Endothelial cell of umbilical vein (primary cell): ENCODE data around the gene LDB3. TPM values are rescaled to one million over a fixed set of nuclear protein-coding genes. Genes with fewer than 3 reads are reported as not detected.

ENCODE experiments used
- BruUV-seq: library from RNA; stranded (reverse); fragments of 400-500 nt; replicated peaks from 2 replicates; lab custom pipeline; 2021; lab: Mats Ljungman, UMichigan
- CTCF ChIA-PET: fragments of 300-600, 350-600 bp; sonication (Branson Sonifier 250); formaldehyde crosslinking; loops from one replicate; lab custom pipeline; 2021; ENCODE audit warnings: antibody characterized with exemption, inconsistent platforms; lab: Charles Lee
- POLR2A ChIA-PET: fragments of 300-600, 350-600 bp; sonication (Branson Sonifier 250); formaldehyde crosslinking; loops from one replicate; lab custom pipeline; 2021; ENCODE audit warnings: antibody characterized with exemption, inconsistent platforms; lab: Charles Lee
- DNase-seq: peaks from one replicate; pipeline ENCODE4 v3.0.0-alpha.2; 2011; ENCODE audit warnings: low read depth, low spot score
- FAIRE-seq: peaks from 2 replicates; lab custom pipeline; 2011; peaks lifted over from hg19 to GRCh38; lab: Jason Lieb, UNC
- H2AFZ ChIP-seq: 2 replicates; pipeline ENCODE4 v1.6.0; 2012; ENCODE audit warnings: low read depth, low read length, control low read depth, inconsistent platforms
- H3K27ac ChIP-seq: 2 replicates; pipeline ENCODE4 v1.5.1; 2011; ENCODE audit warnings: low read depth, mild to moderate bottlenecking, control low read depth, low read length, moderate library complexity; ENCODE audit not compliant: insufficient read depth
- H3K27me3 ChIP-seq, 2 experiments: 2 replicates each; pipeline versions ENCODE4 v1.6.0 to v1.6.1; 2011; ENCODE audit warnings: low read length in 2 of 2, mixed read lengths in 1 of 2; ENCODE audit not compliant: control insufficient read depth in 2 of 2, insufficient read depth in 2 of 2
- H3K36me3 ChIP-seq, 2 experiments: 2 replicates in 1 of 2; 3 replicates in 1 of 2; pipeline ENCODE4 v1.5.1; 2011; ENCODE audit warnings: low read length in 2 of 2, mild to moderate bottlenecking in 1 of 2, moderate library complexity in 1 of 2; ENCODE audit not compliant: control insufficient read depth in 2 of 2, insufficient read depth in 2 of 2; ENCODE audit errors: extremely low read depth in 1 of 2
- H3K4me1 ChIP-seq: 3 replicates; pipeline ENCODE4 v1.5.1; 2011; ENCODE audit warnings: mild to moderate bottlenecking, low read length; ENCODE audit not compliant: control insufficient read depth, insufficient read depth; ENCODE audit errors: extremely low read depth
- H3K4me2 ChIP-seq: 2 replicates; pipeline ENCODE4 v1.6.1; 2011; ENCODE audit warnings: low read length, control low read depth, mixed read lengths; ENCODE audit not compliant: insufficient read depth
- H3K4me3 ChIP-seq, 3 experiments: fragments of 200-600 bp in 1 of 3; sonication (generic), shearing (Covaris generic) in 1 of 3; replicated peaks in 1 of 3; 2 replicates each; pipeline ENCODE4 v1.5.1; 2011 to 2016; ENCODE audit warnings: control low read depth in 3 of 3, low read length in 3 of 3, mild to moderate bottlenecking in 2 of 3, inconsistent platforms in 1 of 3, low read depth in 1 of 3, moderate library complexity in 1 of 3; ENCODE audit not compliant: insufficient read depth in 1 of 3
- H3K79me2 ChIP-seq: 2 replicates; pipeline ENCODE4 v1.6.0; 2012; ENCODE audit warnings: low read length, inconsistent platforms; ENCODE audit not compliant: control insufficient read depth, insufficient read depth
- H3K9ac ChIP-seq: replicated peaks from 2 replicates; pipeline ENCODE3; 2011; ENCODE audit warnings: low read length, control low read depth; ENCODE audit not compliant: insufficient read depth; ENCODE audit errors: extremely low read depth
- H3K9me1 ChIP-seq: replicated peaks from 3 replicates; pipeline ENCODE4 v1.6.0; 2011; ENCODE audit warnings: mild to moderate bottlenecking, low read length; ENCODE audit not compliant: control insufficient read depth, insufficient read depth; ENCODE audit errors: extremely low read depth
- H3K9me3 ChIP-seq: replicated peaks from 2 replicates; pipeline ENCODE4 v1.5.1; 2012; ENCODE audit warnings: low read length, inconsistent platforms; ENCODE audit not compliant: control insufficient read depth, insufficient read depth
- H4K20me1 ChIP-seq: replicated peaks from 2 replicates; pipeline ENCODE3; 2011; ENCODE audit warnings: mild to moderate bottlenecking, low read length; ENCODE audit not compliant: control insufficient read depth, insufficient read depth; ENCODE audit errors: extremely low read depth
- EZH2 ChIP-seq: IDR thresholded peaks from 2 replicates; pipeline ENCODE4 v1.6.1; 2012; ENCODE audit warnings: borderline replicate concordance, low read depth, mild to moderate bottlenecking, moderate library complexity, low read length, inconsistent platforms; ENCODE audit not compliant: severe bottlenecking
- FOS ChIP-seq: IDR thresholded peaks from 2 replicates; pipeline ENCODE4 v1.6.1; 2011; ENCODE audit warnings: mild to moderate bottlenecking, low read length, moderate library complexity, borderline replicate concordance; ENCODE audit not compliant: insufficient read depth
- GATA2 ChIP-seq: IDR thresholded peaks from 2 replicates; pipeline ENCODE4 v1.7.0; 2011; ENCODE audit warnings: low read depth, mild to moderate bottlenecking, moderate library complexity, mixed read lengths, low read length; ENCODE audit not compliant: insufficient read length, insufficient read depth
- JUN ChIP-seq: IDR thresholded peaks from 2 replicates; pipeline ENCODE4 v1.6.1; 2011; ENCODE audit warnings: borderline replicate concordance, low read depth; ENCODE audit not compliant: insufficient read length, insufficient read depth
- MYC ChIP-seq: IDR thresholded peaks from one replicate; pipeline ENCODE4 v1.6.1; 2011; ENCODE audit warnings: mild to moderate bottlenecking, low read depth, low read length
- POLR2A ChIP-seq: IDR thresholded peaks from 2 replicates; pipeline ENCODE4 v1.6.1; 2012; ENCODE audit warnings: low read depth, mild to moderate bottlenecking, control low read depth, low read length
- POLR2AphosphoS5 ChIP-seq: IDR thresholded peaks from 2 replicates; pipeline ENCODE4 v1.6.1; 2012; ENCODE audit warnings: low read depth, mild to moderate bottlenecking, control low read depth, low read length, moderate library complexity; ENCODE audit not compliant: insufficient read depth
- dilution Hi-C: fragments of 300-500 bp; cut with MboI; formaldehyde crosslinking; loops from one replicate; pipeline ENCODE4 v1.15.0; 2019; ENCODE audit warnings: low sequenced_read_pairs; ENCODE audit not compliant: extremely low pct_ligation_motif_present
- intact Hi-C: fragments of 100-400 bp; cut with micrococcal nuclease; formaldehyde crosslinking; loops from one replicate; pipeline ENCODE4 v1.10.0; 2022
- polyA plus RNA-seq, 4 experiments: library from polyadenylated mRNA; depleted of rRNA in 3 of 4; stranded (reverse) in 3 of 4; unstranded in 1 of 4; fragments of >200 nt; gene quantifications; 2 replicates each; pipeline versions ENCODE4 v1.2.1 to v1.2.3, GENCODE V29; 2011 to 2012; ENCODE audit warnings: missing spikeins in 1 of 4
- total RNA-seq: library from RNA; stranded (reverse); gene quantifications from 2 replicates; pipeline ENCODE4 v1.2.3, GENCODE V29; 2021
- TF ChIP-seq, protein P1 (sequence below): IDR thresholded peaks from 2 replicates; pipeline ENCODE4 v1.6.1; 2011; ENCODE audit not compliant: insufficient read depth, insufficient read length
- TF ChIP-seq, protein P2 (sequence below), 2 donors: IDR thresholded peaks; 1 replicate in 1 of 2; 2 replicates in 1 of 2; pipeline ENCODE4 v1.5.1; 2011; ENCODE audit warnings: low read length in 2 of 2, mild to moderate bottlenecking in 2 of 2, moderate library complexity in 2 of 2, control low read depth in 1 of 2, inconsistent platforms in 1 of 2, low read depth in 1 of 2; ENCODE audit not compliant: insufficient read depth in 1 of 2; ENCODE audit errors: extremely low read depth in 1 of 2

The LDB3 gene
- total and polyA plus RNA-seq, 2 donors (not counting 3 experiments of a cell fraction or from before 2014, with no cell fraction given) = not detected

DNA sequence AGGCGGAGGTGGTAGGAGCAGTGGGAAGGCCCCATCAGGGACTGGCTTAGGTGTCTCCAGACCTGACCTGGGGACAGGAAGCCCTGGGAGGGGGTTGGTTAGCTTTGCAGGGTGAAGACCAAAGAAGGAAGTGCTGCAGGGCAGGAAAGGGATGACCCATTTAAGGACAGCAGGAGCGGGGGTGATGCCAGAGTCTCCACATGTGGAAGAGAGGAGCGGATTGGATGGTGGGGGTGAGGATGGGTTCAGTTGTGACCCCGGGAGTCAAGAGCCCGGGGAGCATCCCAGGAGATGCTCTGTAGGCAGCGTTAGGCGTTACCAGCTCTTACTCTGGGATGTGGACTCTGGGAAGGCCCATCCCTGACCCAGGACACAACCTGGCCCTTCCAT is 3.1 kb upstream of the LDB3 start:
- FAIRE-seq = no peak
- ChIA-PET POLR2A (no interaction called here), CTCF (interaction anchor here (1.2 kb wide), 1 partner anchor 28 kb away, joined by 3 read pairs; no protein-coding TSS in a partner anchor)
- H3K9ac ChIP-seq = no peak overlapping the region
- no TSS peak for BruUV-seq
- H3K79me2 ChIP-seq = no peaks in the 10 kb centered on the region
- H3K4me2 ChIP-seq = no peak overlapping the region
- no peak overlapping the region for H3K4me3 ChIP-seq
- dilution Hi-C loops = no loop called here
- no peaks in the 10 kb centered on the region for H3K4me1 ChIP-seq
- TF ChIP-seq, protein P1, sequence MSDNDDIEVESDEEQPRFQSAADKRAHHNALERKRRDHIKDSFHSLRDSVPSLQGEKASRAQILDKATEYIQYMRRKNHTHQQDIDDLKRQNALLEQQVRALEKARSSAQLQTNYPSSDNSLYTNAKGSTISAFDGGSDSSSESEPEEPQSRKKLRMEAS = no peak
- TF ChIP-seq POLR2A (no peak), POLR2AphosphoS5 (no peak), FOS (no peak), JUN (no peak), EZH2 (no peak), GATA2 (no peak), MYC (no peak)
- TF ChIP-seq, protein P2, sequence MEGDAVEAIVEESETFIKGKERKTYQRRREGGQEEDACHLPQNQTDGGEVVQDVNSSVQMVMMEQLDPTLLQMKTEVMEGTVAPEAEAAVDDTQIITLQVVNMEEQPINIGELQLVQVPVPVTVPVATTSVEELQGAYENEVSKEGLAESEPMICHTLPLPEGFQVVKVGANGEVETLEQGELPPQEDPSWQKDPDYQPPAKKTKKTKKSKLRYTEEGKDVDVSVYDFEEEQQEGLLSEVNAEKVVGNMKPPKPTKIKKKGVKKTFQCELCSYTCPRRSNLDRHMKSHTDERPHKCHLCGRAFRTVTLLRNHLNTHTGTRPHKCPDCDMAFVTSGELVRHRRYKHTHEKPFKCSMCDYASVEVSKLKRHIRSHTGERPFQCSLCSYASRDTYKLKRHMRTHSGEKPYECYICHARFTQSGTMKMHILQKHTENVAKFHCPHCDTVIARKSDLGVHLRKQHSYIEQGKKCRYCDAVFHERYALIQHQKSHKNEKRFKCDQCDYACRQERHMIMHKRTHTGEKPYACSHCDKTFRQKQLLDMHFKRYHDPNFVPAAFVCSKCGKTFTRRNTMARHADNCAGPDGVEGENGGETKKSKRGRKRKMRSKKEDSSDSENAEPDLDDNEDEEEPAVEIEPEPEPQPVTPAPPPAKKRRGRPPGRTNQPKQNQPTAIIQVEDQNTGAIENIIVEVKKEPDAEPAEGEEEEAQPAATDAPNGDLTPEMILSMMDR (IDR thresholded peaks at IDR 0.05; ENCODE audit: extremely low read depth in 1 of 2, insufficient read depth in 1 of 2, low read depth in 1 of 2, low read length in 2 of 2) = no peak
- no peak for DNase-seq
- no peaks in the 10 kb centered on the region for H3K9me1 ChIP-seq
- no peaks in the 10 kb centered on the region for H3K36me3 ChIP-seq
- H3K27ac ChIP-seq = no peak overlapping the region
- no peaks in the 10 kb centered on the region for H3K27me3 ChIP-seq
- intact Hi-C loops = no loop called here
- H2AFZ ChIP-seq = no peak overlapping the region
- H4K20me1 ChIP-seq = no peaks in the 10 kb centered on the region
- no peaks in the 10 kb centered on the region for H3K9me3 ChIP-seq
